GM12878 (cell line): ENCODE results near the gene ODAM. TPM values are rescaled to one million over a fixed set of nuclear protein-coding genes. Genes with fewer than 3 reads are reported as not detected.

Experiments
- ATAC-seq: fragments of 200-7000 bp; cut with Tn5 transposase; 3 replicates; pipeline ENCODE4 v1.9.1; 2020; ENCODE audit warnings: mild to moderate bottlenecking, moderate library complexity
- BruUV-seq: library from RNA; stranded (reverse); fragments of 400-500 nt; replicated peaks from 2 replicates; lab custom pipeline; 2021; lab: Mats Ljungman, UMichigan
- CTCF ChIA-PET: fragments of 300-600 bp; sonication (Branson Sonifier 250); formaldehyde crosslinking; extraction: SDS; loops from one replicate; lab custom pipeline; 2021; ENCODE audit warnings: inconsistent platforms; lab: Yijun Ruan, JAX
- POLR2A ChIA-PET: fragments of 350-600 bp; formaldehyde crosslinking; extraction: SDS; loops from one replicate; lab custom pipeline; 2021; ENCODE audit warnings: inconsistent platforms; lab: Charles Lee
- RAD21 ChIA-PET: fragments of 300-600 bp; sonication (Branson Sonifier 250); formaldehyde crosslinking; loops from one replicate; lab custom pipeline; 2023; ENCODE audit warnings: antibody characterized with exemption; ENCODE audit not compliant: unreplicated experiment; lab: Charles Lee
- SMC1A ChIA-PET: fragments of 300-600 bp; sonication (Branson Sonifier 250); formaldehyde crosslinking; loops from one replicate; lab custom pipeline; 2023; ENCODE audit not compliant: unreplicated experiment, uncharacterized antibody; lab: Charles Lee
- DNase-seq: peaks from one replicate; pipeline ENCODE4 v3.0.0-alpha.2; 2011; ENCODE audit warnings: low read depth, low spot score
- FAIRE-seq: peaks from 3 replicates; lab custom pipeline; 2011; peaks lifted over from hg19 to GRCh38; lab: Jason Lieb, UNC
- H2AFZ ChIP-seq: 2 replicates; pipeline ENCODE4 v1.6.0; 2011; ENCODE audit warnings: low read depth, low read length, control low read depth; ENCODE audit not compliant: control insufficient read depth
- H3K27ac ChIP-seq: 2 replicates; pipeline ENCODE4 v1.5.1; 2011; ENCODE audit warnings: control low read depth; ENCODE audit not compliant: control insufficient read depth, insufficient read depth
- H3K27me3 ChIP-seq, 2 experiments: replicated peaks in 1 of 2; 2 replicates each; pipeline versions ENCODE4 v1.6.0 to v1.6.1; 2011; ENCODE audit warnings: low read length in 1 of 2; ENCODE audit not compliant: control insufficient read depth in 2 of 2, insufficient read depth in 2 of 2
- H3K36me3 ChIP-seq, 2 experiments: 2 replicates each; pipeline ENCODE4 v1.5.1; 2011; ENCODE audit warnings: low read length in 1 of 2; ENCODE audit not compliant: control insufficient read depth in 2 of 2, insufficient read depth in 2 of 2
- H3K4me1 ChIP-seq: 2 replicates; pipeline ENCODE4 v1.6.1; 2011; ENCODE audit warnings: mild to moderate bottlenecking, low read length, moderate library complexity, mixed read lengths; ENCODE audit not compliant: control insufficient read depth, insufficient read depth
- H3K4me2 ChIP-seq: 2 replicates; pipeline ENCODE4 v1.6.0; 2011; ENCODE audit warnings: control low read depth; ENCODE audit not compliant: control insufficient read depth, insufficient read depth
- H3K4me3 ChIP-seq: fragments of 200-600 bp; sonication (generic); 2 replicates; pipeline ENCODE4 v1.5.1; 2016
- H3K79me2 ChIP-seq: 2 replicates; pipeline ENCODE4 v1.6.0; 2011; ENCODE audit warnings: low read length; ENCODE audit not compliant: control insufficient read depth, insufficient read depth
- H3K9ac ChIP-seq: 2 replicates; pipeline ENCODE4 v1.8.0; 2011; ENCODE audit warnings: low read length, control low read depth, mixed read lengths; ENCODE audit not compliant: control insufficient read depth, insufficient read depth
- H3K9me3 ChIP-seq: replicated peaks from 3 replicates; pipeline ENCODE4 v1.5.1; 2011; ENCODE audit warnings: mild to moderate bottlenecking, low read length; ENCODE audit not compliant: control insufficient read depth, insufficient read depth
- H4K20me1 ChIP-seq: 2 replicates; pipeline ENCODE4 v1.6.0; 2011; ENCODE audit not compliant: control insufficient read depth, insufficient read depth
- JUNB ChIP-seq: IDR thresholded peaks from 2 replicates; pipeline ENCODE4 v1.6.1; 2016; ENCODE audit warnings: antibody characterized with exemption, mild to moderate bottlenecking
- KLF5 ChIP-seq: fragments of 450-650 bp; IDR thresholded peaks from 2 replicates; pipeline ENCODE4 v1.6.1; 2014; ENCODE audit warnings: mild to moderate bottlenecking; ENCODE audit not compliant: partially characterized antibody
- MAX ChIP-seq: IDR thresholded peaks from 2 replicates; pipeline ENCODE4 v1.6.1; 2012; ENCODE audit warnings: low read depth, low read length, improper control_type of control experiment
- MEF2A ChIP-seq: IDR thresholded peaks from 2 replicates; pipeline ENCODE4 v1.6.1; 2011; ENCODE audit warnings: low read depth, mild to moderate bottlenecking, low read length, moderate library complexity; ENCODE audit not compliant: insufficient read depth
- MLLT1 ChIP-seq: fragments of 450-650 bp; IDR thresholded peaks from 2 replicates; pipeline ENCODE4 v1.6.1; 2016; ENCODE audit warnings: mild to moderate bottlenecking
- NR2C1 ChIP-seq: fragments of 450-650 bp; IDR thresholded peaks from 2 replicates; pipeline ENCODE4 v1.6.1; 2017; ENCODE audit warnings: antibody characterized with exemption, mild to moderate bottlenecking, moderate library complexity
- PAX8 ChIP-seq: fragments of 450-650 bp; IDR thresholded peaks from 2 replicates; pipeline ENCODE4 v1.6.1; 2017; ENCODE audit warnings: mild to moderate bottlenecking, moderate library complexity
- POLR2AphosphoS5 ChIP-seq: IDR thresholded peaks from 2 replicates; pipeline ENCODE4 v1.6.1; 2011; ENCODE audit warnings: mild to moderate bottlenecking, low read length, inconsistent platforms
- PRDM15 ChIP-seq: fragments of 450-650 bp; formaldehyde crosslinking; IDR thresholded peaks from 2 replicates; pipeline ENCODE4 v1.4.0; 2020; ENCODE audit warnings: mild to moderate bottlenecking, moderate library complexity
- RAD51 ChIP-seq: fragments of 450-650 bp; IDR thresholded peaks from 2 replicates; pipeline ENCODE4 v1.6.1; 2016; ENCODE audit warnings: moderate library complexity, mild to moderate bottlenecking, inconsistent platforms
- SIX5 ChIP-seq: IDR thresholded peaks from 2 replicates; pipeline ENCODE4 v1.6.1; 2011; ENCODE audit warnings: mild to moderate bottlenecking, low read depth, low read length, moderate library complexity; ENCODE audit not compliant: severe bottlenecking
- SMAD1 ChIP-seq: fragments of 450-650 bp; IDR thresholded peaks from 2 replicates; pipeline ENCODE4 v1.6.1; 2018; ENCODE audit warnings: mild to moderate bottlenecking, low read depth; ENCODE audit not compliant: partially characterized antibody
- SMARCA5 ChIP-seq: fragments of 450-650 bp; IDR thresholded peaks from 2 replicates; pipeline ENCODE4 v1.6.1; 2017; ENCODE audit warnings: mild to moderate bottlenecking
- TARDBP ChIP-seq: IDR thresholded peaks from 2 replicates; pipeline ENCODE4 v1.6.1; 2016; ENCODE audit warnings: borderline replicate concordance
- WRNIP1 ChIP-seq: IDR thresholded peaks from 2 replicates; pipeline ENCODE4 v1.6.1; 2011; ENCODE audit warnings: low read depth, low read length, improper control_type of control experiment, borderline replicate concordance
- ZBTB33 ChIP-seq: fragments of 450-650 bp; IDR thresholded peaks from 2 replicates; pipeline ENCODE4 v1.6.1; 2017; ENCODE audit warnings: mild to moderate bottlenecking
- ZNF207 ChIP-seq: fragments of 450-650 bp; IDR thresholded peaks from 2 replicates; pipeline ENCODE4 v1.6.1; 2014; ENCODE audit warnings: antibody characterized with exemption, mild to moderate bottlenecking, borderline replicate concordance
- whole genome bisulfite sequencing: methylation state at CpG from one replicate; pipeline ENCODE4 v1.1.6; 2016; ENCODE audit warnings: low lambda C conversion rate; ENCODE audit not compliant: insufficient replicate concordance, insufficient coverage; ENCODE audit errors: missing lambda C conversion rate; 5-methylcytosine and 5-hydroxymethylcytosine counted together
- in situ Hi-C: fragments of 300-500 bp; cut with MboI; formaldehyde crosslinking; loops from 9 replicates; pipeline ENCODE4 v1.14.3; 2018; ENCODE audit warnings: mixed read lengths
- intact Hi-C: fragments of 100-400 bp; cut with micrococcal nuclease; formaldehyde crosslinking; loops from one replicate; pipeline ENCODE4 v1.14.2; 2022; ENCODE audit not compliant: unreplicated experiment
- polyA plus RNA-seq, 11 experiments: library from polyadenylated mRNA; depleted of rRNA in 4 of 11; unstranded in 6 of 11; stranded (reverse) in 5 of 11; fragments of >200 nt; fragmentation: Nextera tagmentation in 4 of 11; fragmentation: Illumina TruSeq in 1 of 11; extraction: Ambion mirVana in 4 of 11; extraction: Trizol in 1 of 11; gene quantifications; 1 replicate in 1 of 11; 2 replicates in 10 of 11; pipeline versions ENCODE4 v1.2.1 to v1.2.3, GENCODE V29; 2011 to 2016; ENCODE audit warnings: inconsistent platforms in 2 of 11, missing spikeins in 2 of 11, low read depth in 1 of 11
- total RNA-seq, 4 experiments: library from RNA; depleted of rRNA in 3 of 4; stranded (reverse); fragments of >200 nt in 3 of 4; fragmentation: Illumina TruSeq in 1 of 4; extraction: Trizol in 1 of 4; gene quantifications; 2 replicates each; pipeline versions ENCODE4 v1.2.1 to v1.2.3, GENCODE V29; 2013 to 2021

The ODAM gene
- total and polyA plus RNA-seq, 10 of the 15 experiments (the other 5 are each of a cell fraction or from before 2014, with no cell fraction given): not detected

- Histone ChIP-seq H3K36me3 (no peaks in the 10 kb centered on the region), H2AFZ (no peak overlapping the region), H3K27me3 (no peaks in the 10 kb centered on the region), H4K20me1 (no peaks in the 10 kb centered on the region), H3K4me3 (no peak overlapping the region), H3K27ac (no peak overlapping the region), H3K4me1 (no peaks in the 10 kb centered on the region), H3K79me2 (no peaks in the 10 kb centered on the region), H3K9me3 (no peaks in the 10 kb centered on the region), H3K4me2 (no peak overlapping the region), H3K9ac (no peak overlapping the region)
- TF ChIP-seq MLLT1 (no peak), JUNB (no peak), TARDBP (no peak), ZNF207 (no peak), ZBTB33 (no peak), NR2C1 (no peak), PAX8 (no peak), POLR2AphosphoS5 (no peak), PRDM15 (CRISPR knock-in tag) (no peak), RAD51 (no peak), MAX (no peak), MEF2A (no peak), SMAD1 (no peak), SMARCA5 (no peak), SIX5 (no peak), WRNIP1 (no peak), KLF5 (no peak)
- intact Hi-C loops (no loop called here), in situ Hi-C loops (no loop called here)
- RAD21 ChIA-PET: no interaction called here
- POLR2A ChIA-PET: no interaction called here
- WGBS: 2% methylated on average over 3 of the region's 3 CpGs
- DNase-seq (no peak), FAIRE-seq (no peak), ATAC-seq (no peak)
- CTCF ChIA-PET: no interaction called here
- BruUV-seq: no TSS peak
- SMC1A ChIA-PET: no interaction called here
Measured at GRCh38 chr4:70151271-70151670, 44.3 kb upstream of the ODAM start.
